Activated CD4-positive, alpha-beta T cell treated with anti-CD3 and anti-CD28 coated beads, Interleukin-2, amount 50 U/mL, for 48 hours (primary cell): ENCODE measurements around the gene BRME1.

Source experiments
- DNase-seq, 2 experiments: peaks; one replicate each; pipeline ENCODE4 v3.0.0-alpha.2; 2020

BRME1 gene

DNA sequence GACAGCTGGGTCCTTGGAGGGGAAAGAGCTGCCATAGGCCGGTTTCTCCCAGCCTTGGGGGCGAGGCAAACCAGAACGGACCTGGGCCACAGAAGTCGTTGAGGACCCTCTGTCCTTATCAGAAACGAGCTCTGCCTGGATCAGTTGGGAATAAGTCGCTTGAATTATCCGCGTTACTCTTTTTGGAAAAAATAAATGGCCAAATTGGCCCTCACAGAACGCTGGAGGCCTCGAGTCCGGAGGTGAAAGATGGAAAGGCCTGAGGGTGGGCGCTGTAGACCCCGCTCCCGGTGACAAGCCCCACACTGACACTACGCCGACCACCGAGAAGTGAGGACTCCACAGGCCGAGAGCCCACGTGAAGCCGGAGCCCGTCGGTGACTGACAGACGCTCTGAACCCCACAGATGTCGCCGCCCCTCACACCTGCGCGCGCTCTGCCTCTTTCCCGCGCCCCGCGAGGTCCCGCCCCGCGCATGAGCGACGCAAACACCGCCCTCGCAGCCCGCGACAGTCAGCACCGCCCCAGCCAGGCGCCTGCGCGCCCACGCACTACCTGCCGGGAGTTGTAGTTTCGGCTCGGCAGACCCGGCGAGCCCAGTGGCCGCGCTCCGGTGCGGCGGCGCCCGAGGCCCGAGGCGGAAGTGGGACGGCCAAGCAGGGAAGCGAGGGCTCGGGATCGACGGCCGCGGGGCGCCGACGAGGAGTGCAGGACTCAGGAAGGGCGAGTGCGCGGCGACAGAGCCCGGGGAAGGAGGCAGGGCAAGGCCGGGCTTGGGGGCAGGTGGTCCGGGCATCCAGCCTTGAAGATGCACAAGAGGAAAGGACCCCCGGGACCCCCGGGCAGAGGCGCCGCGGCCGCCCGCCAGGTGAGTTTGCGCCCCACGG, at the start of gene BRME1, which contains the start of gene CC2D1A:
BRME1 (minus strand) TSS at position 484 of the 887 bp plus-strand sequence. CDS start 1,225 bp downstream, outside the sequence.
CC2D1A (plus strand) TSS at position 568 of the 887 bp plus-strand sequence; CDS start at position 809, 241 bp downstream.
- DNase-seq, result peak; percentile 96 to 97

DNA sequence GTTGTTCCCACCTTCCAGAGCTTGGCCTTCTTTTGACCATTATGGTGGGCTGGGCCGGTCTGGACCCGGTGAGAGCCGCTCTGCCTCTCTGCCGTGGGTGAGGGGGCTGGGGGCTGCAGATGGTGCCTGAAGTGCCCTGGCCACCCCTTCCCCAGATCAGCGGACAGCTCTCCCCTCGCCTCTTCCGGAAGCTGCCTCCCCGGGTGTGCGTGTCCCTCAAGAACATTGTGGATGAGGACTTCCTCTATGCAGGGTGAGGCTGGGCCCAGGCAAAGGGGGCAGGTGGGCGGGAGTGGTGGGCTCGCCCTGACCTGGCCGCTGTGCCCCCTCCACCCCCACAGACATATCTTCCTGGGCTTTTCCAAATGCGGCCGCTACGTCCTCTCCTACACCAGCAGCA, 48.3 kb upstream of the BRME1 start:
- no peak for DNase-seq

GRCh38 chr19:13952931-13953531, 47.1 kb upstream of the BRME1 start:
- peak; percentile 10 to 19 for DNase-seq

DNA sequence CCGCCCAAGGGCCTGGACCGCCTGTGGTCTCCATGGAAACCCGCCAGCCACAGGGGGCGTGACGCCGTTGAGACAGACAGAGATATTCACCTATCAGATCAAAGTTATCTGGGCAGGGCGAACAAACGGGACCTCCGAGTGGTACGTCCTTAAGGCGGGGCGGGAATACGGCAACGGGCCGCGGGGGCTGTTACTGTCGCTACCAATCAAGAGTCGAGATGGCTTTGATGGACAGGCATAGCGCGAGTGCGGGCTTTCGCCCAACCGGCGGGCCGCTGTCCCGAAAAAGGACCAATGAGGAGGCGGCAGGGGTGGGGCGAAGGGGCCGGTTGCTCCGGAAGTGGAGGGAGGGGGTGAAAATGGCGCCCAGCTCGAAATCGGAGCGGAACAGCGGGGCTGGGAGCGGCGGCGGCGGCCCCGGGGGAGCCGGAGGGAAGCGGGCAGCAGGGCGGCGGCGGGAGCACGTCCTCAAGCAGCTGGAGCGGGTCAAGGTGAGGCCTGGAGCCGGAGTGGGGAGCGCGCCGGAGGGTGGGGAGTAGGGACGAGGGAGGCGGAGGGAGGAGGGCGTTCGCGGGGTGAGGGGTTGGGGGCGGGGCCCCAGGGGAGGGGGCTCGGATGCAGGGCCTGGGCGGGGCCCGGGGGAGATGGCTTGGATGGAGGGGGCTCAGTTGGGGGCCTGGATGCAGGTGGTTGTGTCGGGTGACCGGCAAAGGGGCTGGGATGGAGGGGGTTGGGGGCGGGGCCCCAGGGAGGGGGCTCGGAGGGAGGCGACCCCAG, 46.4 kb upstream of the BRME1 start, which contains the start of gene DCAF15:
DCAF15 (plus strand) TSS at position 356 of the 777 bp plus-strand sequence; CDS start at position 360, 4 bp downstream.
- DNase-seq, result peak; percentile 99

GRCh38 chr19:13951799-13952153, 45.9 kb upstream of the BRME1 start:
- no peak for DNase-seq

DNA sequence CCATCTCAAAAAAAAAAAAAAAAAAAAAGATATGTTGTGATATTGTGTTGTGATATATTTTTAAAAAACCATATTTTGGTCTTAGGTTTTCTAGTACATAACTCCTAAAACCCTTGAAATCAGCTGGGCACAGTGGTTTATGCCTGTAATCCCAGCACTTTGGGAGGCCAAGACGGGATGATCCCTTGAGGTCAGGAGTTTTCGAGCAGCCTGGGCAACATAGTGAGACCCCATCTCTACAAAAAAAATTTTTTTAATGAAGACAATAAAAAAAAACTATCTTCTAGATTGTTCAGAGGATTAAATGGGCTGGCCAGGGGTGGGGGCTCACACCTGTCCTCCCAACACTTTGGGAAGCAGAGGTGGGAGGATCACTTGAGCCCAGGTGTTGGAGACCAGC, 45.1 kb upstream of the BRME1 start:
- no peak for DNase-seq

GRCh38 chr19:13946414-13946813, 40.5 kb upstream of the BRME1 start:
- no peak for DNase-seq

DNA sequence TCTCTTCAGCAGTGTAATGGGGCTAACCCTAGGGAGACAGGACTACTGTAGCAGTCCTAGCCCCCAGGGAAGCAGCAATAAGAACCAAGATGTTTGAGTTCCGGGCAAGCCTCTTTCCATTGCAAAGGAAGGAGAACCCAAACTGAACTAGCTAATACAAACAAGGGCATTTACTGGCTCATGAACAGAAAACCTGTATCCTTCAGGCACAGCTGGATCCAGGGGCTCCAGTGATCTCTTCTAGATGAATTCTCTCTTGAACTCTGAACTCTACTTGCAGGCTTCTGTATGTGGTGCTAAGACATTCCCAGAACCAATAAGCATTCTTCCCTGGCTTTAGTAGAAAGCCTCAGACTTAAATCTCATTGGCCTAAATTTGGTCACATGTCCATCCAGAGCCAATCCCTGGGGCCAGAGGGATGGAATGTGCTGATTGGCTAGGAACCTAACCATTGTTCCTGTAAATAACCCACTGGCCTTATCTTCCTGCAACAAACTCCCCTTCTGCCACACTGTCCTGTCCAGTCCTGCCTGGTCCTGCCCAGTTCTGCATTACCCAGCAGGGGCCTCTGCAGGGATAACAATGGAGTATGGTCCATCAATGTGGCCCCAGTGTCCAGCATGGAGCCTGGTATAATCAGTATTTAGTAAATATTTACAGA, 36.2 kb upstream of the BRME1 start:
- no peak for DNase-seq

DNA sequence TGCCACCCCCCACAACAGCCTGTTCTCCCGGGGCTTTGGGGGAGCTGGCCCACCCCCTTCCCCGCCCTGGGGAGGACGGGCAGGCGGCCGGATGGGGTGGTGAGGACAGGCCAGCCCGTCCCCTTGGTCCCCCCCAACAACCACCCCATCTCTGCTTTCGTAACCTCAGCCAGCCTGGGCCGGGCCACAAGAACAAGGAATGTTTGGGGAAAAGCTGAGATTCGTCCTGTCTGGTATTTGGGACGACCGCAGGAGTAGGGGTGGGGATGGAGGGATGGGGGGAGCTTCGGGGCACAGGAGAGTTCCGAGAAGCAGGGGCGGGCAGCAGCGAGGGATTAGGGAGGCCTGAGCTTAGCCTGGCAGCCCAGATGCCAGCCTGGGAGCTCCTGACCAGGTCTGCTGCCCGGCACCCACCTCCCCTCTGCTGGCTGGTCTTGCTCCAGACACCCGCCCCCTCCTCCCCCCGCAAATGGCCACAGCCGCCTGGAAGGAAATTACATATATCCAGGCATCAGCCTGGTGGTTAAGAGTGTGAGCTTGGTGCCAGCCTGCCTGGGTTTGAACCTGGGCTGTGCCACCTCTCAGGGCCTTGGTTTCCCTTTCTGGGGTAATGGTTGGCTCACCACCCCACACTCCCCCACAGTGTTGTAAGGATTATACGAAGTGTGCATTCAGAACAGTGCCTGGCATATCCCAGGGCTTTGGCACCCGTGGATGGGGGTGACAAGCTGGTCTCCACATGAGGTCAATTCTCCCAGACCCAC, 32.6 kb upstream of the BRME1 start, which contains the start of gene PODNL1:
PODNL1 (minus strand) TSS at position 117 of the 764 bp plus-strand sequence. CDS start 236 bp downstream, outside the sequence.
- DNase-seq, result no peak

DNA sequence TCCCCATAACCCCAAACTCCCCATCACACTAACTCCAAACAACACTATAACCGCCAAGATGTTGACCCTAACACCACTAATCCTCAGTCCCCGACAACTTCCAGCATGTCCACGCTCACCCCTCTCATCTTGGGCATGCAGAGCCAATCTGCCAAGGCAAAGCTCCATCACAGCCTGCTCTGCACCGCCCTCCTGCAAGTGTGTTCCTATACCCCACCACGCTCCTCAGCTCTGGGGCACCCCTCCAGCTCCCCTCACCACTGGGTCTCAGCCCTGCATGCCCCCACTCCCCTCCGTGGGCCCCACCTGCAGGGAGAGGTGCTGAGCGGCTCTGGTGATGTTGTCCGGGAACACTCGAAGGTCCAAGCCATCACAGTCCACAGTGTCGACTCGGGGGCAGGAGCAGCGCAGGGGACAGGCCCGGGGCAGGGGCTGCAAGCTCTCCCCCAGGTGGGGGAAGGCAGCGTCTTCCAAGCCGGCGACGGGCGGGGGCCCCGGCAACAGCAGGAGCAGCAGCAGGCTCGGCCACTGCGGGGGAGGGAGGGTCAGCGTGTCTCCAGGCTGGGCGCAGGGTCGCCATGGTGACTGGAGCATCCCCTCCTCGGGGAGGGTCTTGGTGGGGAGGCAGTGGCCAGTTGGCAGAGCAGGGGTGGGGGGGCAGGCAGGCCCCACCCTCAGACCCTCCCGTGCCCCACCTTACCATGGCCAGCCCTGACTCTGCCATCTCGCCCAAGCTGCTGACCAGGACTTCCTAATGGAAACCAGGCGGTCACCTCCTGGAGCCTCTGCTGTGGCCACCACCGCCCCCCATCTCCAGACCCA, 31.8 kb upstream of the BRME1 start:
- no peak for DNase-seq

DNA sequence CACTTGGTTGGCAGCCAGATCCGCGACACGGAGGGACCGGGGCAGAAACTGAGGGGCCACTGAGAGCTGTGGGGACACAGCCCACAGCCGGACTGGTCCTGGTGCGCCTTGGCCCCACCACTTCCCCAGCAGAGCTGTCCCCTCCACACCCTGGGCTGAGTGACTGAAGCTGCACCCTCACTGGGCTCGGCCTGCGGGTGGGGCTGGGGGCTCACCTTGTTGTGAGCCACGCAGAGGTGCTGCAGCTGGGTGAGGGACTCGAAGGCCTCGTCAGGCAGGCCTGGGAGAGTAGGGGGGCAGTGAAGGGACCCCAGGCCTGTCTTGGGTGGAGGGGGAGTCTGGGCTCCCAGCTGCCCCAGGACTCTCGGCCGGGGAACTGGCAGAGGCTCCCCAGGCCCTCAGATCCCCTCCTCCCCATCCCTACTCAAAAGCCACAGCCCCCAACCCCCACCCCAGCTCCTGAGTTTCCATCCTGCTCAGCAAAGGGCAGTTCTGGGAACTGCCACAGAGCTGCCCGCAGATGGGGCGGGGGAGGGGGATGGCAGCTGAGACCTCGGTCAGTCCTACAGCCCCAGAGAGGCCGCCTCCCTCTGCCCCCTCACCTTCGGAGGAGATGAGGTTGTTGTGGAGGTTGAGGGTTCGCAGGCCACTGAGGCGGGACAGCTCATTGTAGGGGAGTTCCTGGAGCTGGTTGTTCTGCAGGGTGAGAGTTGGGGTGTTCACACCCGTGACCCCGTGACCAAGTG, 30.0 kb upstream of the BRME1 start:
- no peak for DNase-seq

DNA sequence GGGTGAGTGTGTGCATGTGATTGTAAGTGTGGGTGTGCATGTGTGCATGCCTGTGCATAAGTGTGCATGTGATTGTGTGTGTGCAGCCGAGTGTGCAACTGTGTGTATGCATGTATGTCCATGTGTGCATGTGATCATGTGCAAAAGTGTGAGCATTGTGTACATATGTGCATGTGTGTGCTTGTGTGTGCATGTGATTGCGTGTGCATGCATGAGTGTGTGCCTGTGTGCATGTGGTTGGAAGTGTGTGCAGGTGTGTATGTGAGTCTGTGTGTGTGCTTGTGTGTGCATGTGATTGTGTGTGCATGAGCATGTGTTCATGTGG, 28.8 kb upstream of the BRME1 start:
- DNase-seq, result no peak

DNA sequence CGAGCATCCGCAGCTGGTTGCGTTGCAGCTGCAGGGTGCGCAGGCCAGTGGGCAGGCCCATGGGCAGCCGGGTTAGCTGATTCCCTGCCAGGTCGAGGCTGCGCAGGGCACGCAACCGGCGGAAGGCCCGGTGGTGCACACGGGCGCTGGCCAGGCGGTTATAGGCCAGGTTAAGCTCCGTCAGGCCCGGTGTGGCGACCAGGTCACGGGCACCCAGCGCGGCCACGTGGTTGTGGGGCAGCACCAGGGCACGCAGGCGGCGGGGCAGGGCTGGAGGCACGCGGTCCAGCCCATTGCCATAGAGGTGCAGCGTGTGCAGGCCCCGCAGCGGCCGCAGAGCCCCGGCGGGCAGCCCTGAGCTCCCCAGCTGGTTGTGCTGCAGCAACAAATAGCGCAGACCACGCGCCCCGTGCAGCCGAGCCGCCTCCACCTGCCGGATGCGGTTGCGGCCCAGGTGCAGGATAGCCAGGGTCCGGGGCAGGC, 27.0 kb upstream of the BRME1 start:
- DNase-seq, result no peak

DNA sequence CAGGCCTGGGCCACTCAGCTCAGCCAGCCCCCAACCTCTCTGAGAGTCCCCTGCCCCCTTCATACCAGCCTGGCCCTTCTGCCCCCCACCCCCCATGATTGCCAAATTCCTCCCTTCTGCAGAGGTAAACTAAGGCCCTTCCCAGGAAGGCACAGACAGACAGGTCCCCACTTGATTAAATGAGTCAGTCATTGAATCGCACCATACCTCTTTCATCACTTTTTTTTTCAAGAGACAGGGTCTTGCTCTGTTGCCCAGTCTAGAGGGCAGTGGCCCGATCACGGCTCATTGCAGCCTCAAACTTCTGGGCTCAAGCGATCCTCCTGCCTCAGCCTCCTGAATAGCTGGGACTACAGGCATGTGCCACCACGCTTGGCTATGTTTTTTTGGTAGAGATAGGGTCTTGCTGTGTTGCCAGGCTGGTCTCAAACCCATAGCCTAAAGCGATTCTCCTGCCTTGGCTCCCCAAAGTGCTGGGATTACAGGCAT, 26.3 kb upstream of the BRME1 start:
- DNase-seq, result no peak

DNA sequence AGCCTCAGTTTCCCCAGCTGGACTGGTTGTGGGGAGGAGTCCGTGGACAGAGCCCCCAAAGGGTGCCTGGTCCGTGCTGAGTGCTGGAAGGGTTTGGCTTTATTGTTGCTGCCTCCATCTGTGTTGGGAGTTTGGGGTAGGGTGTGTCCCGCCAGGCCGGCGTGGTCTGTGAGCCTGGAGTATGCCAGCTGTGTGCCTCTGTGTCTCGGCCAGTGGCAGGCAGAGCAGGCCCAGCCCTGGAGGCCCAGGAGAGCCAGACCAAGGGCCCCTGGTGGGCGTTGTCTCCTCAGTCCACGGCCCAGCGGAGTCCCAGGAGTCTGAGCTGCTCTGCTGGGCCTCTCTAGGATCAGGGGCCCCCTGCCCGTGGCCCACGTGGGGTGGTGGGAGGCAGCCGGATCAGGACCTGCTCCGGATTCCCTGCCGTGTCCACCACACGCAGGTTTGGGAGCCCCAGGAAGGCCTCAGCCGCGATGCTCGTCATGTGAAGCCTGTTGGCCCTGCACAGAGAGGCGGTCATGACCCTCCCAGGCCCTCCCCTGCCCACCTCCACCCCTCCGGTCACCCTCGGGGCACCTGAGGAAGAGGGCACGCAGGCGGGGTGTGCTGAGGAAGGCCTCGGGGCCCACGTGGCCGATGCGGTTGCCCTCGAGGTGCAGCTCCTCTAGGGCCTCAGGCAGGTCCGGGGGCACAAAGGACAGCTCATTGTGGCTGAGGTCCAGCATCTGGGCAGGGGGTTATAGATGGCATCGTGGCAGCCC, 25.7 kb upstream of the BRME1 start:
- DNase-seq, result no peak

DNA sequence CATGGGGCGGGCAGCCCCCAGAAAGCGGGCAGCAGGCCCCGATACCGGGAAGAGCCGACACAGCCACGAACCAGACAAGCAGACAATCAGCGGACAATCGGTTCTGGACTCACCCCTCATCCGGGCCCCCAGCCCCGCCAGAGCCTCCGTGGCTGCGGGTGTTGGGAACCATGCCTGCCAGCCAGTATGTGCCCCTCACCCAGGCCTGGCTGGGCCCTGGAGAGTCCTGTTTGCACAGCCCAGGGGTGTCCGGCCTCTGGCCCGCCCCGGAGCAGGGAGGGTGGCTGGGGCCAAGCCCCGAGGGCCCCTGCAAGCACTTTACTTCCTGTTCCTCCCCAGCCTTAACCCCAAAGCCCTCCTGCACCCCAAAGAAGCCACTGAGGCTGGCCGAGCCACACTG, 24.5 kb upstream of the BRME1 start:
- no peak for DNase-seq

GRCh38 chr19:13929956-13930355, 24.0 kb upstream of the BRME1 start:
- no peak for DNase-seq

- no peak for DNase-seq
These were observed 23.4 kb upstream of the BRME1 start for GRCh38 chr19:13929340-13929739.

GRCh38 chr19:13926715-13927114, 20.8 kb upstream of the BRME1 start:
- DNase-seq, result no peak
